NOMO-1 (cell line): ENCODE measurements around the gene RAB20.
"Not testable (repeated sequence)": the region's sequence is repeated elsewhere in the genome, so short reads cannot be mapped to it uniquely, and the experiment has no call there.

ENCODE experiments used
- DNase-seq, 2 experiments: peaks; one replicate each; lab custom pipeline; 2025; ENCODE audit not compliant: unreplicated experiment in 2 of 2; lab: John Stamatoyannopoulos, UW

The RAB20 gene

DNA sequence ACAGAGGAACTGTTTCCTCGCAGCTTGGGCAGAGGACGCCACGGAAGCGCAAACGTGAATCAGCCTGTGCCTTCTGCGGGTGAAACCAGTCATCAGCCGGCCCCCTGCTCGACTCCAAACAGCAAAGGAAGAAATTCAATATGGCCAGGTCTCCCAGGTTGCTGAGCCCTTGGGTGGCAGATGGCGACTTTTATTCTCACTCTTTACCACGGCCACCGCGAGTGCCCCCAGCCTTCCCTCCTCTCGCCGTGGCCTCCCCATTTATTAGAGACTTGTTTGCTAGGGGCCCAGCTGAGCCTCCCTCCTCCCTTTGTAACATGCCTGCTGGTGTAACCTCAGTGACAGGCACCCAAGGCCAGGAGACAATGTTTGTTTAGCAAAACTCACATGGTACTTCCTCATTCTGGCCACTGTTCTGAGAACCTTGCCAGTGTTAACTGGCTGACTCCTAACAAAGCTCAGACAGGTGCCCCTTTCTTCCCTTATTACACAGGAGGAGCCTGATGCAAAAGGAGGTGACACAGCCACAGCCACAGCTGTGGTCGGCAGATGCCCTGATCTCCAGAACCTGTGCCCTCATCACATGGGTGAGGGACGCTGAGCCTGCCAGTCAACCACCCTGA, 5.8 kb downstream of the RAB20 start:
- peak; percentile 68 to 71 for DNase-seq

DNA sequence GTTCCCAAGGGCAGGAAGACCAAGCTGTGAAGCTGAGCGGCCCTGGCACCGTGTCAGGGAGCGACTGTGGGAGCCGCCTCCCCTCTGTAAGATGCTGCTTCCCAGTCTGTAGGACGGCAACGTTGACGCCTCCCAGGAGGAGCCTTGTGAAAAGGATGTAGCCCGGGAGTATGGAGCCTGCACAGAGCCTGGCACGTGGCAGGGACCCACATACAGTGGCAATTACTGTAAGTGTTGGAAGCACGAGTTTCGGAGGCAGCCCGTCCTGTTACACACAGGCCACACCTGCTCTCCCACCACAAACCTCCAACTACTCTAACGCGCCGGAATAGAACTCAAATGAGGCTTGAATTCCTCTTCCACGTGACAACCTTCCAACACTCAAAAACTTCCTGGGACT, 6.6 kb downstream of the RAB20 start:
- DNase-seq, result no peak

DNA sequence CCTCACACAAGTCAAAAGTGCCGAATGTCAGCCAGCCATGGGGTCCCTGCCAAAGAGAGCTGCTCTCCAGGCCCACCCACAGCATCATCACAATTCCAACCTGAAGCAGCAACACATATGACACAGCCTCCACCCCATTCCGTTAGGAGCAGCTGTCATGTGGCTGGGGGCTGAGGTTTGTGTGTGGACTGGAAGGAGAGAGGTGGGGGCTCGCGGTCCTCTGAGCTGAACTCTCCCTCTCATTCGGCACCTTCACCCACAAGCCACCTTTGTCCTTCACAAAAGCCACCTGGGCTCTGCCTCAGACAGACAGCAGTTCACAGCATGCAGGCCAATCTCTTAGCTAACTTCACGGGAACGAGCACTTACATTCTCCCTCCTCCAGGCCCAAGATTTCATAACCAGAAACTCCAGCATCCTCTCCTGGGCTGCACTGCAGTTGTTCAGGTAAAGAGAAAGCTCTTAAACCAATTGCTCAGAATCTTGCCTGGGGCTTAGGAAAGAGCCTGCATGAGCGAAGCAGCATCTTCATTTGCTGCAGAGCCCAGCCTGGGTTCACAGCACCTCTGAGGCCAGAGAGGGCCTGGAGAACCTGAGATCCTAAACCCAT, 7.2 kb downstream of the RAB20 start:
- DNase-seq, result no peak

DNA sequence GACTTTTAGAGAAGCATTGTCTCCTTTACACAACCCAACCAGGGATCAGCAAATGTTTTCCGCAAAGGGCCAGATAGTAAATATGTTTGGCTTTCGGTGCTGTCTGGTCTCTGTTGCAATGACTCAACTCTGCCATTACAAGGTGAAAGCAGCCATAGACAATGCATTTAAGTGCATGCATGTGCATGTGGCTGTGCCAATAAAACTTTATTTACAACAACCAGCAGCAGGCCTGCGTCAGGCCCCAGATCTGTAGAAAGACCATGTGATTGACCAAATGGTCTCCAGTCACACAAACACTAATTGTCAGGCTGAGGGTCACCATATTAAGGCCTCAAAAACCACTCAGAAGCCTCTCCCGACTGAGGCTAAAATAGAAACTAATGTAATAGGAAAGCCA, 8.1 kb downstream of the RAB20 start:
- no peak for DNase-seq

DNA sequence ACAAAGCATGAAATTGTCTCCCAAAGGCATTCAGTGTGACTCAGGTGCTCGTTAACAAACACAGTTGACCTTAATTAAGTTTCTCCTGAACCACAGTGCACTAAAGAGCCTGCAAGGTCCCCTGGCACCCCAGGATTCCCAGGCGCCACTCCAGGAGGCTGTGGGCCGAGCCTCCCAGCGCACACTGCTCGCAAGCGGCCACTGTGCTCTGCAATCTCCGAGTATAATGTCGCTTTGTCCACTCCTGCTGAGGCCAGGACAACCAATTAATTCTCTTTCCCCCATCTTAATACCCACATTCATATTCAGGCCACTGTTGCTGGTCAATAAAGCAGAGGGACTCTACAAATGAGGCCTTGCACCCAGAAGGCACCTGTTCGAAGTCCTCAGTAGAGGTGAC, 8.8 kb downstream of the RAB20 start:
- DNase-seq, result no peak

DNA sequence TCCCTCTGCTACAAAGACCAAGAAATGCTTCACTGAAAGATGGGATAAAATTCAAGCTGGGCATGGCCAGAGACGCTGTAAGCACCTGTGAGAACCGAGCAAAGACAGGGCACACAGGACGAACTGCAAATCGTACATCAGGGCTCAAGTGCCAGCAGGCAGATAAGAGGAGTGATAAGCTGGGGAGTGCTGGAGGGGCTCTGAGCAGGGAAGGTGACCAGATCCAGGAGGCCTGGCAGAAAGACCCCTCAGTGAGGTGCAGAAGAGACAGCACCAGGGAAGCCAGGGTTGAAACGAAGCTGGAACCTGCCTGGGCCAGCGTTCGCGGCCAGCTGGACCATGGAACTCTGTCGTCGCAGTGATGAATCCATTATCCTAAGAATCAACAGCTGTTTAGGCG, 10.2 kb downstream of the RAB20 start:
- no peak for DNase-seq

DNA sequence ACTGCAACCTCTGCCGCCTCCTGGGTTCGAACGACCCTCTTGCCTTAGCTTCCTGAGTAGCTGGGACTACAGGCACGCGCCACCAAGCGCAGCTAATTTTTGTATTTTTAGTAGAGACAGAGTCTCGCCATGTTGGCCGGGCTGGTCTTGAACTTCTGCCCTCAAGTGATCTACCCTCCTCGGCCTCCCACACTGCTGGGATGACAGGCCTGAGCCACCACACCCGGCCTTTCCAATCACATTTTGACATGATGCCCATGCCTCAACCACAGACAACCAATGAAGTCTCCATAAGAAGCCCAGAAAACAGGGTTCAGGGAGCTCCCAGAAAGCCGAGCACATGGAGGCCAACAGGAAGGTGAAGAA, 11.7 kb downstream of the RAB20 start:
- DNase-seq, result no peak

DNA sequence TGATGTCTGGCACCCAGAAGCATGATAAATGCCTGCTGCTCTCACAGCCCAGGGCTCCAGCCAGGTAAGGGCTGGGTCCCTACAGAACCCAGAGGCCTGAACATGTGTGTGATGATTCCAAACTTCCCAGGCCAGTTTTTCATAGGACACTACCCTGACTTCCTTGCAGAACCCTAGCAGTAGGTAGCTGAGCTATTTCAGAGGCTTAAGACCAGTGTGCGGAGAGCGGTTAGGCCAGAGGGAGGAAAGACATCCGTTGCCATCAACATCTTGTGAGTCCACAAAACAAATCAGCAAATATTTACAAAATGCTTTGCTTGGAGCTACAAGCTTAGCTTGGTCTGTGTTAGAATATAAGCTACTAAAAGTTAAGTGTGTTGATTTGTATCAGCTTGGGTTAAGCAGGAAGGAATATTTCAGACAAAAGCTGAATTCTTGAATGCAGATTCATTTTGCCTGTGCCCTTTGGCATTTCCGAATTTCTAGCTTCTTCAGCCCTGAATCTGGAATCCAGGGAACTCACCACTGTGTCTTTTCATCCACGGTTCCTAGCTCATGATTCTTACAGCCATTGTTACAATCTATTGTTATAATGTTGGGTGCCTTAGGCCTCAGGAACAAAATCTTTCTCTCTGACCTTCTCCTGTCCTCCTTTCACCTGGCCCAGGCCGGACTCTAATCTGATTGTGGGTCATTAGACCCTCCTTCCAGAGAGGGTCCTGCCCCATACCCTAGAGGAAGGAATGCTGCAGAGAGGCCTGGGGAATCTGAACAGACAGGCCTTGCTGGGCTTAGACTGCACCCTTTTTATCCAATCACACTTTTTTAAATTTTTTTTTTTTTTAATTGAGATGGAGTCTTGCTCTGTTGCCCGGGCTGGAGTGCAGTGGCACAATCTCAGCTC, 12.4 kb downstream of the RAB20 start:
- DNase-seq, result no peak

DNA sequence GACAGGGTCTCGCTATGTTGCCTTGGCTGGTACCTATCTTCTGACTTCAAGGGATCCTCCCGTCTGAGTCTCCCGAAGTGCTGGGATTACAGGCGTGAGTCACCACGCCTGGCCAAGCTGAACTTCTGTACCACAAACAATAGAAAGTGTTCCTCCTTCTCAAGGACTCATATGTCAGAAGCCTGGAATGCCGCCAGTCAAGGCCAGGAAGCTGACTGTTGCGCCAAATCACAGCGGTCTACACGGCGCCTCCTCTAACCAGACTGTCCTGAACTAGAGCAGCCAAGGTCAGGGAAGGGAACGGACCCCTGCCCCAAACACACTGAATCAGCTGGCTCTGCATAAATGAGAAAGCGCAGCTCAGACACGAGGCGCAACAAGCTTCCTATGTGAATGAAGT, 14.6 kb downstream of the RAB20 start:
- no peak for DNase-seq

DNA sequence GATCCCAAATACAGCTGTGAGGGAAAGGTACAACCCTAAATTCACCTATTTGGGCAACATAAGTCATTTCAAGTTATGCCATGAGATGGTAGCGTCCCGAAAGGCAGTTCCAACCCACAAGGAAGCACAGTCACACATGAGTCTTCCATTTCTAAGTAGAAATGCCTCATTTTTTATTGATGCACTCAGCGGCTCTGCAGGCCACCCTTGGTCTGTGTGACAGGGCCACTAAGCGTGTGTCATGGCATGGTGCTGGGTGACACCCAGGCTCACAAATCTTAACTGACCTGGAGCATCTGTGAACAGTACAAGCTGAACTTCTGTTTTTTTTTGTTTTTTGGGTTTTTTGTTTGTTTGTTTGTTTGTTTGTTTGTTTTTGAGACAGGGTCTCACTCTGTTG, 15.1 kb downstream of the RAB20 start:
- DNase-seq, result no peak

DNA sequence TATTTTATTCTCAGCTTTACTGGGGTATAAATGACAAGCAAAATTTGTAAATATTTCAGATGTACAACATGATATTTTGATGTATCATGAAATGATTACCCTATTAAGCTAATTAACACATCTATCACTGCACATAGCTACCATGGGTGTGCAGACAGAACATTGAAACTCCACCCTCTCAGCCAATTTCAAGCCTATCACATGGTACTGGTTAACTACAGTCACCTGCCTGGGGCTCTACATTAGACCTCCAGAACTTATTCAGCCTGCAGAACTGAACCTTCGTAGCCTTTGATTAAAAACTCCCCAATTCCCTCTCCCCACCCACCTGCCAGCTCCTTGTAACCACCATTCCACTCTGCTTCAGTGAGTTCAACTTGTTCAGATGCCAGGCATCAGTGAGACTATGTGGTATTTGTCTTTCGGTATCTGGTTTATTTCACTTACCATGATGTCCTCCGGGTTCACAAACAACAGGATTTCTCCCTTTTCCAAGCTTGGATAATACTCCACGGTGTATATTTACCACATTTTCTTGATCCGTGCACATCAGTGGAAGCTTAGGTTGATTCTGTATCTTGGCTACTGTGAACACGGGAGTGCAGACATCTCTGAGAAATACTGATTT, 19.2 kb downstream of the RAB20 start:
- DNase-seq, result no peak

DNA sequence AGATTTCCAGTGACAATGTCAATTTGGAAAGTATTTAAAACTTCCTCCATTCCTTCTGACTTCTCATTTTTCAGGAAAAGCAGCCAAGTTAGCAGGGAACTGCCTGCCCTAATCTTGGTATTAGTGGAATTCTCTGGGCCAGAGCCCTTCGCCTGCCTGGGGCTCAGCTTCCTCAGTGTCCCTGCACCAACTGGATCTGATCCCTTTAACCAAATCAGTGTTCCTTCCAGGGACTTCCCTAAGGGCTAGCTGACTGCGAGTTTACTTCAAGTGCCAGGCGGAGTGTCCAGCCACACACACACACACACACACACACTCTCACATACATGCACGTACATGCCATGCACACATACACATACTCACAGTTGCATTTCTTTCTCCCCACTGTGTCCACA, 20.0 kb downstream of the RAB20 start:
- DNase-seq, result no peak

DNA sequence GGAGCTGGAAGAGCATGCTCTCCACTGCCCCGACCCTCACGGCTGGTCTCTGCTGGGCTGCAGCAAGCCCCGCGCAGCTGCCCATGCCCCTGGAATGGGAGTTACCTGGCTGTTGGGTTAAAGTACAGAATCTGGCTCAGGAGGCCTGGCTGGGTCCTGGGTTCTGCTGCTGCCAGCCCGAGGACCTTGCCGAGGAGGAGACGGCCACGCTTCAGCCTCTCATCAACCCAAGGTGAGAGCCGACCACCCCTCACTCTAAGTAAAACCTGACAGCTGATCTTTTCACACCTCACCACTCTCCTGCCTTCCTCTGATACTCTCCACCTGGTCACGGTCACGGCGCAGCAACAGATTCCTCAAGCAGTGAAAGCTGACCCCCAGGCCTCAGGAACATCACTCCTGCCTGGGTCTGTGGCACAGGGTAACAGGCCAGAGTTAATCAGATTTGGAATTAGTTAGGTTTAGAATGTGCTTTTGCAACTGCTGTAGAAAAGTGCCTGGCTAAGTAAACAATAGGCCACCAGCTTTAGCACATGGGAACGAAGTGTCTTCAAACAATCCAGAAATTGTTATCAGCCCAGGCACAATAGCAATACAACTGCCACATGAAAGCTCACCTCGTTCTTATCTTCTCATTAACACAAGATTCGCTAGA, 20.5 kb downstream of the RAB20 start:
- DNase-seq, result no peak

DNA sequence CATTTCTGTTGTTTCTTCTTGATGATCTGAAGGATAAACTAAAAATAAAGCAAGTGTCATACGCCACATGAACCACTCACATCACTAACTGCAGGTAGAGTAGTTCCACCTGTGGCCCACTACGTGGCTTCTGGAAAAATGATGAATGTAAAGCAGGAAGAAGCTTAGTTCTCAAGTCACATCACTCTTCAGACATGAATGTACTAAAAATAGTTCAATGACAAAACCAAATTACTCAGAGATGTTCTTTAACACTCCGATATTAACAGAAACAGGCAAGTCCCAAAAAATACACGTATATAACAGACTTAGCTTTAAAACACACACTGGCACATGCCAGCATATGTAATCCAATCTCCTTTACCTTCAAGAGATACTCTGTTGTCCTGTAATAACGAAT, 21.6 kb downstream of the RAB20 start:
- no peak for DNase-seq

DNA sequence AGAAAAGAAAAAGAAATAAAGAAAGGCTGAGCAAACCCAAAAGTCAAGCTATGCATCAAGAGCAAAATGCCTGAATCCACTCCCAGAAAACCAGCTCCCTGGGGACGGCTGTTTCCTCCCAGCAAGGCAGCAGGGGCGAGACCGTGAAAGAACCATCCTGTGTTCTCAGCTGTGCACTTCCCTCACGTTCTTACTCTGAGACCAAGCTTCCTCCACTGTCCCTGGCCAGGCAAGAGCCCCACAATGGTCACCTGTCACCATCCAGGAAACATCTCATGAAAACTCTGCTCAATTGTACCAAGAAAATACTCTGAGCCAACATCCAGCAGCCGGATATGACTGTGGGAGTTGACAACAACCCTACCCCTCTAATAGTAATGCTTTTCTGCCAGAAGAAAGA, 22.9 kb downstream of the RAB20 start:
- no peak for DNase-seq

DNA sequence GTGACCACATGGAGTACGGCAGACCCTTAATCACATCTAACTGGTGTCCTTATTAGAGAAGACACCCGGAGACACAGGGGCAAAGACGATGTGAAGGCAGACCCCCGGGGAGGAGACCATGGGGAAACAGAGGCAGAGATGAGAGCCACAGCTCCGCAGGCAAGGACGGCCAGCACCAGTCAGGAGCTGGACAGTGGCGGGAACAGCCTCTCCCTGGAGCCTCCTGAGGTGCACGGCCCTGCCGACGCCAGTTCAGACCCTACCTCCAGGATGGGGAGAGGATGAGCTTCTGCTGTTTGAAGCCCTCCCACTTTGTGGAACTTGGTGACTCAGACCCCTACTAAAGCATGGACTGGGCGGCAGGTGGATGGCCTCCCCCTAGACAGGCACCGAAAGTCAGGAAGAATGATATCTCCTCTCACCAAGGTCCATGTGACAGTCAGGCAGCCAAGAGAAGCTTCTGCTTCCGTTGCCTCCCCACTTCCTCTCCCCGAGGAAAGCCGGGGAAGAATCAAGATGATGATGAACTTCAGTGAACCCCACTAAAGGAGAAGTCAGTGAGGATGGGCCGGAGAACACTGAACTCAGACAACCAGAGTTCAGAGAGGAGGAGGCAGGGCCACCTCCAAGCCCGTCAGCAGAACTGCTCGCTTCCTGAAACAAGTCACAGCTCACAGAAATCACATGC, 25.4 kb downstream of the RAB20 start:
- DNase-seq, result peak; percentile 87 to 95

DNA sequence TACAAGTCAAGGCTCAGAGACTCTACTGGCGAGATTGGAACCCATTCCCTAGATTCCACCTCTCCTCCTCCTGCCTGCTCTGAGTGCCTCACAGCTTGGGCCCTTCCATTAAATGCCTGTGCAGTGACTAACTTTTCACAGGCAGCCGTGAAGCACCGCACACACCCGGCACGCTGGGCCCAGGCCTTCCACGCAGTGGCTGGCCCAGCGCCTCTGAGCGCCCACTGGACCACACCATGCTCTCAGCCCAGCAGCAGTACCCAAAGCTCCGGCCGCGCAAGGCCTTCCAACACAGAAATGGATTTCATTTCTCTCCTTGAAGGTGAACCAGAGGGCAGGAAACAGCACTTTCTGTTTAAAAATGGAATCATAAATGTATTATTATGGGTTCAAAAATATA, 26.0 kb downstream of the RAB20 start:
- DNase-seq, result no peak

DNA sequence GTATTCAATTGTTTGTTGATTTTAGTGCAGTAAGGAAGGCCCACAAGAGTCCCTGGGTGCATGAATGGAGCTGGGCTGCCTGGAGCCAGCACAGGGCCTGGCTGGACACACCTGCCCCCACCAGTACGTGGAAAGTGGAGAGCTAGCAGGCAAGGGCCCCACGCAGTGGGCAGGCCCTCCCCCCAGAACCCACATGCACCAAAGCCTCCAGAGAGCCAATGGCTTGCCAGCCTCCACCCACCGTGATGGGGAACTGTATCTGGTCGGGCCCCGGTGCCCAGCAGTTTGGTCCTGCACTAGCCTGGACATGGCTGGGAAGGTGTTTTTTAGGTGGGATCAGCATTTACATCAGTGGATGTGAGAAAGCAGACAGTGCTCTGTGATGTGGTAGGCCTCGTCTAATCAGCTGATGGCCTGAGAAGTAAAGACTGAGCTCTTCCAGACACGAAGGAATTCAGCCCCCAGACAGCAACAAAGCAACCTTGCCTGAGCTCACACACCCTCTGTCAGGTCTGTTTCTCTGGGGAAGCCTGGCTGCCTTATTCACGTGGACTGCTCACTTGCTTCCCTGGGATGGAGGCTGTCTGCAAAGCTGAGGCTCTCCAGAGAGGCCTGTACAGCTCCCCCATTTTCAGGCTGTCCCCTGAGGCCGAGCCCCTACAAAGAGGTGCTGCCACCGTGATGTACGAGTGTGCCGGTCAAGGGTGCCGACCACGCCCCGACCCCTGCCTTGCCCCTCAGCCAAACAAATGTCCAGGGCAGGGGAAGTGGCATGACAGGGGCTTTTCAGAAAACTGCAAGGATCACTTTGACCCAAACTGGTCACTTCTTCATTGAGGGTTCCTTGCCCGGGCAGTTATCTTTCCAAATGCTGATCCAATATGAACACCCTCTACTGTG, 27.5 kb downstream of the RAB20 start:
- DNase-seq, result no peak

DNA sequence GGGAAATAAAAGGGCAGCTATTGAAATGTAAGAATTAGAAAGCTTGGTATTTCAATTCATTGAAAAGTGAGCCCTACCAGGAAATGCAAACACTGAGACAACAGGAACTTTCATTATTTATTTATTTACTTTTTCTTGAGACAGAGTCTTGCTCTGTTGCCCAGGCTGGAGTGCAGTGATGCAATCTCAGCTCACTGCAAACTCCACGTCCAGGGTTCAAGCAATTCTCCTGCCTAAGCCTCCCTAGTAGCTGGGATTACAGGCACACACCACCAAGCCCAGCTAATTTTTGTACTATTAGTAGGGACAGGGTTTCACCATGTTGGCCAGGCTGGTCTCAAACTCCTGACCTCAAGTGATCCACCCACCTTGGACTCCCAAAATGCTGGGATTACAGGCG, 29.3 kb downstream of the RAB20 start:
- not testable (repeated sequence) for DNase-seq

DNA sequence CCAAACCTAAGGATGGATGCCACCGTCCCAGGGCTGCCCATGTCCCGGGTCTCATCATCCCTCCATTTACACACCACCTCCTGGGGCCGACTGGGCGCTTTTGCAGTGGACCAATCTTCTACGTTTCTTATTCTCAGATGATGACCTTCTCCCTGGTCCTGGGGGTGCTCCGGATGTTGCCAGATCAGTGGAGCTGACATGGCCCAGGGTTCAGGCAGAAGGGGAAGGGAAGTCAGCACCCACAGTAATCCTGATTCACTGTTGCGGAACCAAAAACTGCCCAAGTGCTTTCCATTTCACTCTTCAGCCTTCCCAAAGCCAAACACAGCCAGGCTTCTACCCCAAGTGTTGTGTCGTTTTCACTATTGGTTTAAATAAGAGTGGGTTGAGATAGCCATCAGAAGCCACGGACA, 29.8 kb downstream of the RAB20 start:
- no peak for DNase-seq
